ENCODE measurements around the gene EGFR. TPM values are rescaled to one million over a fixed set of nuclear protein-coding genes. Genes with fewer than 3 reads are reported as not detected.

EGFR gene
- polyA plus RNA-seq, 1 donor from 2014 or later = 0.22 TPM

GRCh38 chr7:55172161-55172560 is 153.3 kb downstream of the EGFR start:
- Histone ChIP-seq H3K27me3 (ENCODE audit: insufficient read depth, low read depth, low read length) (no peaks in the 10 kb centered on the region), H3K36me3 (ENCODE audit: insufficient read depth, low read length) (no peaks in the 10 kb centered on the region), H2AFZ (ENCODE audit: low read depth, low read length) (no peak overlapping the region), H3K9me2 (ENCODE audit: insufficient read depth, low read length) (no peaks in the 10 kb centered on the region), H4K20me1 (ENCODE audit: insufficient read depth) (no peaks in the 10 kb centered on the region), H3K4me2 (ENCODE audit: low read length) (no peak overlapping the region), H3F3A (ENCODE audit: insufficient read depth, low read length, poor library complexity, severe bottlenecking) (no peaks in the 10 kb centered on the region), H3K79me2 (replicated peaks; ENCODE audit: insufficient read depth, low read length) (no peaks in the 10 kb centered on the region), H3K27ac (ENCODE audit: low read length) (no peak overlapping the region), H3K4me3 (ENCODE audit: low read length) (no peak overlapping the region), H3K9ac (ENCODE audit: low read length) (no peak overlapping the region), H3K9me3 (ENCODE audit: low read length) (no peaks in the 10 kb centered on the region)
- TF ChIP-seq REST (IDR thresholded peaks at IDR 0.05; ENCODE audit: borderline replicate concordance) = no peak
- TF ChIP-seq EP300 (conservative IDR thresholded peaks at IDR 0.05; ENCODE audit: poor library complexity, severe bottlenecking) = no peak
- TF ChIP-seq SMC3 (conservative IDR thresholded peaks at IDR 0.05; ENCODE audit: poor library complexity) = no peak
- no peak for TF ChIP-seq EZH2 (IDR thresholded peaks at IDR 0.05; ENCODE audit: borderline replicate concordance, insufficient read depth, low read length, poor library complexity, severe bottlenecking)
- no peak for TF ChIP-seq TAF1 (IDR thresholded peaks at IDR 0.05; ENCODE audit: low read depth)
- TF ChIP-seq MXI1 (conservative IDR thresholded peaks at IDR 0.05; ENCODE audit: poor library complexity, severe bottlenecking) = no peak
- TF ChIP-seq RAD21 (conservative IDR thresholded peaks at IDR 0.05) = no peak
- TF ChIP-seq POLR2AphosphoS5 (IDR thresholded peaks at IDR 0.05) = no peak
- TF ChIP-seq, protein P1, sequence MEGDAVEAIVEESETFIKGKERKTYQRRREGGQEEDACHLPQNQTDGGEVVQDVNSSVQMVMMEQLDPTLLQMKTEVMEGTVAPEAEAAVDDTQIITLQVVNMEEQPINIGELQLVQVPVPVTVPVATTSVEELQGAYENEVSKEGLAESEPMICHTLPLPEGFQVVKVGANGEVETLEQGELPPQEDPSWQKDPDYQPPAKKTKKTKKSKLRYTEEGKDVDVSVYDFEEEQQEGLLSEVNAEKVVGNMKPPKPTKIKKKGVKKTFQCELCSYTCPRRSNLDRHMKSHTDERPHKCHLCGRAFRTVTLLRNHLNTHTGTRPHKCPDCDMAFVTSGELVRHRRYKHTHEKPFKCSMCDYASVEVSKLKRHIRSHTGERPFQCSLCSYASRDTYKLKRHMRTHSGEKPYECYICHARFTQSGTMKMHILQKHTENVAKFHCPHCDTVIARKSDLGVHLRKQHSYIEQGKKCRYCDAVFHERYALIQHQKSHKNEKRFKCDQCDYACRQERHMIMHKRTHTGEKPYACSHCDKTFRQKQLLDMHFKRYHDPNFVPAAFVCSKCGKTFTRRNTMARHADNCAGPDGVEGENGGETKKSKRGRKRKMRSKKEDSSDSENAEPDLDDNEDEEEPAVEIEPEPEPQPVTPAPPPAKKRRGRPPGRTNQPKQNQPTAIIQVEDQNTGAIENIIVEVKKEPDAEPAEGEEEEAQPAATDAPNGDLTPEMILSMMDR (IDR thresholded peaks at IDR 0.05; ENCODE audit: poor library complexity, severe bottlenecking) = no peak

DNA sequence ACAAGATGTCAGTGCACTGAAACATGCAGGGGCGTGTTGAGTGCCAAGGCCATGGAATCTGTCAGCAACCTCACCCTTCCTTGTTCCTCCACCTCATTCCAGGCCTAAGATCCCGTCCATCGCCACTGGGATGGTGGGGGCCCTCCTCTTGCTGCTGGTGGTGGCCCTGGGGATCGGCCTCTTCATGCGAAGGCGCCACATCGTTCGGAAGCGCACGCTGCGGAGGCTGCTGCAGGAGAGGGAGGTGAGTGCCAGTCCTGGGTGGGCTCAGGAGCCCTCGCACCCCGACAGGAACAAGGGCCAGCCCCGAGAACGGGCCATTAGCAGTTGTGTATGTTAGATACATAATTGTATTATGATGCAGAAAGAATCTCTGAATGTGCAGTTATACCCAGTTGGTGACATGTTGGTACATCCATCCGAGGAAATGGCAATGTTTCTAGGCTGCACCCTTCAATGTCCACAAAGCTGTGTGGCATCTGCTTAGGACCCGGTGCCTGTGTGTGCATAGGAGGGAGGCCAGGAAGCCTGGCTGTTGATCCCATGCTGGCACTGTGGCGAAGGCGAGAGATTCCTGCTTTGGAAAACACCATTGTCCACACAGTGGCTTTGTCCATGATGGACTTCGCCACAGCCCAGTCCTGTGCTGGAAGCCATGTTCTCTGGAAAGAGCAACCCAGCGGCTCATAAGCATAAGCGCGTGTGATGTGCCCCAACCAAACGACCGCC is 154.2 kb downstream of the EGFR start:
- no peaks in the 10 kb centered on the region for H3K9me3 ChIP-seq (ENCODE audit: low read length)
- no peaks in the 10 kb centered on the region for H3K36me3 ChIP-seq (ENCODE audit: insufficient read depth, low read length)
- H3K9ac ChIP-seq (ENCODE audit: low read length) = no peak overlapping the region
- no peak overlapping the region for H3K4me2 ChIP-seq (ENCODE audit: low read length)
- H4K20me1 ChIP-seq (ENCODE audit: insufficient read depth) = no peaks in the 10 kb centered on the region
- no peak overlapping the region for H2AFZ ChIP-seq (ENCODE audit: low read depth, low read length)
- TF ChIP-seq EP300 (conservative IDR thresholded peaks at IDR 0.05; ENCODE audit: poor library complexity, severe bottlenecking) (no peak), EZH2 (IDR thresholded peaks at IDR 0.05; ENCODE audit: borderline replicate concordance, insufficient read depth, low read length, poor library complexity, severe bottlenecking) (no peak), RAD21 (conservative IDR thresholded peaks at IDR 0.05) (no peak), REST (IDR thresholded peaks at IDR 0.05; ENCODE audit: borderline replicate concordance) (no peak), POLR2AphosphoS5 (IDR thresholded peaks at IDR 0.05) (no peak), SMC3 (conservative IDR thresholded peaks at IDR 0.05; ENCODE audit: poor library complexity) (no peak), TAF1 (IDR thresholded peaks at IDR 0.05; ENCODE audit: low read depth) (no peak), MXI1 (conservative IDR thresholded peaks at IDR 0.05; ENCODE audit: poor library complexity, severe bottlenecking) (no peak)
- TF ChIP-seq, protein P1 (IDR thresholded peaks at IDR 0.05; ENCODE audit: poor library complexity, severe bottlenecking) = no peak
- H3K27me3 ChIP-seq (ENCODE audit: insufficient read depth, low read depth, low read length) = no peaks in the 10 kb centered on the region
- H3K9me2 ChIP-seq (ENCODE audit: insufficient read depth, low read length) = no peaks in the 10 kb centered on the region
- H3K79me2 ChIP-seq (replicated peaks; ENCODE audit: insufficient read depth, low read length) = no peaks in the 10 kb centered on the region
- H3F3A ChIP-seq (ENCODE audit: insufficient read depth, low read length, poor library complexity, severe bottlenecking) = no peaks in the 10 kb centered on the region
- H3K4me3 ChIP-seq (ENCODE audit: low read length) = no peak overlapping the region
- no peak overlapping the region for H3K27ac ChIP-seq (ENCODE audit: low read length)

All from neural cell (in vitro differentiated cells).